IPS-NIHi11 (cell line): ENCODE measurements around the gene PDGFA.

ENCODE experiments used
- DNase-seq: peaks from one replicate; pipeline ENCODE4 v3.0.0; 2012; ENCODE audit warnings: mixed read lengths, low spot score

The PDGFA gene

GRCh38 chr7:489876-490275, 29.8 kb downstream of the PDGFA start:
- DNase-seq = no peak

GRCh38 chr7:486216-486743, 33.4 kb downstream of the PDGFA start:
- no peak for DNase-seq

GRCh38 chr7:485188-486081, 34.2 kb downstream of the PDGFA start:
- DNase-seq = no peak

GRCh38 chr7:484356-485101, 35.1 kb downstream of the PDGFA start:
- DNase-seq = peak; percentile 76

GRCh38 chr7:483656-484355, 35.8 kb downstream of the PDGFA start:
- DNase-seq = no peak

- DNase-seq = no peak
Measured at GRCh38 chr7:482521-483083, 37.0 kb downstream of the PDGFA start.

- peak; percentile 61 for DNase-seq
Measured at GRCh38 chr7:481219-481930, 38.3 kb downstream of the PDGFA start.

- DNase-seq = peak; percentile 69
Measured at GRCh38 chr7:480531-481218, 39.0 kb downstream of the PDGFA start.

- DNase-seq = peak; percentile 59
Measured at GRCh38 chr7:479948-480499, 39.6 kb downstream of the PDGFA start.

GRCh38 chr7:479115-479947, 40.3 kb downstream of the PDGFA start:
- peak; percentile 19 for DNase-seq

- peak; percentile 21 for DNase-seq
Measured at GRCh38 chr7:477626-478220, 41.9 kb downstream of the PDGFA start.

- peak; percentile 18 for DNase-seq
Measured at GRCh38 chr7:476736-477360, 42.8 kb downstream of the PDGFA start.

GRCh38 chr7:475951-476441, 43.6 kb downstream of the PDGFA start:
- DNase-seq = peak; percentile 6

- DNase-seq = no peak
Measured at GRCh38 chr7:475425-475728, 44.3 kb downstream of the PDGFA start.

- DNase-seq = peak; percentile 12
Measured at GRCh38 chr7:474605-475424, 44.8 kb downstream of the PDGFA start.

- DNase-seq = no peak
Measured at GRCh38 chr7:473870-474604, 45.6 kb downstream of the PDGFA start.

- peak; percentile 25 for DNase-seq
Measured at GRCh38 chr7:473211-473734, 46.4 kb downstream of the PDGFA start.
